ENCODE measurements around the gene FGR. TPM values are rescaled to one million over a fixed set of nuclear protein-coding genes. Genes with fewer than 3 reads are reported as not detected.
A peak's percentile ranks its signal among the peaks of the same experiment; 100 is the strongest.
"Not testable (repeated sequence)": the region's sequence is repeated elsewhere in the genome, so short reads cannot be mapped to it uniquely, and the experiment has no call there.

The FGR gene
- total and polyA plus RNA-seq, 2 experiments from 2014 or later, result 0.53 to 0.56 TPM

DNA sequence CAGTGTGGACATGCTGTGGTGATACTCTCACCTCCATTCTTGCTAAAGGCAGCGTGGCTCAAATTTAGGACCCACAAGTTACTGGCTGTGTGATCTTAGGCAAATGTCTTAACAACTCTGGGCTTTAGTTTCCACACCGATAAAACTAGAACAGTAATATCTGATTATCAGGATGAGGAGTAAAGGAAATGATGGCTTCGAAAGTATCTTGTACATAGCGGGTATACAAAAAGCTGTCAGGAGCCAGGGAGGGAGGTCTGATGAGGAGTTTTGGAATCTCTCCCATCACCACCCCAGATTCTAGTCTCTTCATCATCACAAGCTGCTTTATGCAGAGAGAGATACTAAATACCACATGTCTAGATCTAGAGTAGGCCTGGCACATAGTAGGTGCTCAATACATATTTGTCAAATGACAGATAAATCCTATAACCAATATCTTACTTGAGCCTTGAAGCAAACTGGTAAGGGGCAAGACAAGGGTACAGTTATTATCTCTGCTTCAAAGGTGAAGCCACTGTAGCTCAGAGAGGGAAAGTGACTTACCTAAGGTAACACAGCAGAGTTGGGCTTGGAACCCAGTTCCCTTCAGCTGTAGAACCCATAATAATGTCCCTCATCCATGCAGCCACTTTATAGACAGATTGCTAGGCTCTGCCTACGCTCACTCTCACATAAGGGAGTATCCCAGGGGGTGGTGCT is 9.5 kb upstream of the FGR start:
- H3K9me3 Mint-ChIP-seq, result no peaks in the 10 kb centered on the region; the same call in 2 of the 3 replicates
- DNase-seq (ENCODE audit: low spot score), result no peak
- H3K36me3 Mint-ChIP-seq (ENCODE audit: low read depth), result no peaks in the 10 kb centered on the region
- Histone ChIP-seq H3K4me2 (no peak overlapping the region), H4K20me1 (replicated peaks; ENCODE audit: insufficient read depth) (no peaks in the 10 kb centered on the region), H3K36me3 (ENCODE audit: insufficient read depth) (no peaks in the 10 kb centered on the region), H3K79me2 (replicated peaks; ENCODE audit: insufficient read depth) (no peaks in the 10 kb centered on the region), H3K4me3 (no peak overlapping the region), H3F3A (replicated peaks; ENCODE audit: low read depth) (peaks cover 3% of the 10 kb centered on the region; the same call in 1 of the 2 replicates), H3K4me1 (ENCODE audit: insufficient read depth) (peaks cover 9% of the 10 kb centered on the region; the same call in 1 of the 2 replicates), H3K27ac (ENCODE audit: low read depth) (no peak overlapping the region), H3K27me3 (ENCODE audit: insufficient read depth) (no peaks in the 10 kb centered on the region), H2AFZ (no peak overlapping the region), H3K9me2 (ENCODE audit: insufficient read depth) (no peaks in the 10 kb centered on the region)
- TF ChIP-seq JUNB (IDR thresholded peaks at IDR 0.05; ENCODE audit: unreplicated experiment) (no peak), EZH2 (IDR thresholded peaks at IDR 0.05; ENCODE audit: low read depth, unreplicated experiment) (no peak), POLR2AphosphoS5 (IDR thresholded peaks at IDR 0.05; ENCODE audit: low read depth) (no peak), NANOG (IDR thresholded peaks at IDR 0.05; ENCODE audit: borderline replicate concordance) (no peak), STAT1 (IDR thresholded peaks at IDR 0.05; ENCODE audit: unreplicated experiment) (no peak)
- TF ChIP-seq, protein P1, sequence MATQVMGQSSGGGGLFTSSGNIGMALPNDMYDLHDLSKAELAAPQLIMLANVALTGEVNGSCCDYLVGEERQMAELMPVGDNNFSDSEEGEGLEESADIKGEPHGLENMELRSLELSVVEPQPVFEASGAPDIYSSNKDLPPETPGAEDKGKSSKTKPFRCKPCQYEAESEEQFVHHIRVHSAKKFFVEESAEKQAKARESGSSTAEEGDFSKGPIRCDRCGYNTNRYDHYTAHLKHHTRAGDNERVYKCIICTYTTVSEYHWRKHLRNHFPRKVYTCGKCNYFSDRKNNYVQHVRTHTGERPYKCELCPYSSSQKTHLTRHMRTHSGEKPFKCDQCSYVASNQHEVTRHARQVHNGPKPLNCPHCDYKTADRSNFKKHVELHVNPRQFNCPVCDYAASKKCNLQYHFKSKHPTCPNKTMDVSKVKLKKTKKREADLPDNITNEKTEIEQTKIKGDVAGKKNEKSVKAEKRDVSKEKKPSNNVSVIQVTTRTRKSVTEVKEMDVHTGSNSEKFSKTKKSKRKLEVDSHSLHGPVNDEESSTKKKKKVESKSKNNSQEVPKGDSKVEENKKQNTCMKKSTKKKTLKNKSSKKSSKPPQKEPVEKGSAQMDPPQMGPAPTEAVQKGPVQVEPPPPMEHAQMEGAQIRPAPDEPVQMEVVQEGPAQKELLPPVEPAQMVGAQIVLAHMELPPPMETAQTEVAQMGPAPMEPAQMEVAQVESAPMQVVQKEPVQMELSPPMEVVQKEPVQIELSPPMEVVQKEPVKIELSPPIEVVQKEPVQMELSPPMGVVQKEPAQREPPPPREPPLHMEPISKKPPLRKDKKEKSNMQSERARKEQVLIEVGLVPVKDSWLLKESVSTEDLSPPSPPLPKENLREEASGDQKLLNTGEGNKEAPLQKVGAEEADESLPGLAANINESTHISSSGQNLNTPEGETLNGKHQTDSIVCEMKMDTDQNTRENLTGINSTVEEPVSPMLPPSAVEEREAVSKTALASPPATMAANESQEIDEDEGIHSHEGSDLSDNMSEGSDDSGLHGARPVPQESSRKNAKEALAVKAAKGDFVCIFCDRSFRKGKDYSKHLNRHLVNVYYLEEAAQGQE (IDR thresholded peaks at IDR 0.05; ENCODE audit: unreplicated experiment), result no peak
- TF ChIP-seq, protein P2, sequence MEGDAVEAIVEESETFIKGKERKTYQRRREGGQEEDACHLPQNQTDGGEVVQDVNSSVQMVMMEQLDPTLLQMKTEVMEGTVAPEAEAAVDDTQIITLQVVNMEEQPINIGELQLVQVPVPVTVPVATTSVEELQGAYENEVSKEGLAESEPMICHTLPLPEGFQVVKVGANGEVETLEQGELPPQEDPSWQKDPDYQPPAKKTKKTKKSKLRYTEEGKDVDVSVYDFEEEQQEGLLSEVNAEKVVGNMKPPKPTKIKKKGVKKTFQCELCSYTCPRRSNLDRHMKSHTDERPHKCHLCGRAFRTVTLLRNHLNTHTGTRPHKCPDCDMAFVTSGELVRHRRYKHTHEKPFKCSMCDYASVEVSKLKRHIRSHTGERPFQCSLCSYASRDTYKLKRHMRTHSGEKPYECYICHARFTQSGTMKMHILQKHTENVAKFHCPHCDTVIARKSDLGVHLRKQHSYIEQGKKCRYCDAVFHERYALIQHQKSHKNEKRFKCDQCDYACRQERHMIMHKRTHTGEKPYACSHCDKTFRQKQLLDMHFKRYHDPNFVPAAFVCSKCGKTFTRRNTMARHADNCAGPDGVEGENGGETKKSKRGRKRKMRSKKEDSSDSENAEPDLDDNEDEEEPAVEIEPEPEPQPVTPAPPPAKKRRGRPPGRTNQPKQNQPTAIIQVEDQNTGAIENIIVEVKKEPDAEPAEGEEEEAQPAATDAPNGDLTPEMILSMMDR (conservative IDR thresholded peaks at IDR 0.05; ENCODE audit: low read depth in 2 of 2), result no peak
- ATAC-seq, result no peak
- H3K4me1 Mint-ChIP-seq, result peaks cover 10% of the 10 kb centered on the region
- H3K4me3 Mint-ChIP-seq, result no peak overlapping the region
- peaks cover 8% of the 10 kb centered on the region for H3K27me3 Mint-ChIP-seq (ENCODE audit: insufficient read depth, low read depth, poor library complexity)
- no peak overlapping the region for H3K27ac Mint-ChIP-seq

DNA sequence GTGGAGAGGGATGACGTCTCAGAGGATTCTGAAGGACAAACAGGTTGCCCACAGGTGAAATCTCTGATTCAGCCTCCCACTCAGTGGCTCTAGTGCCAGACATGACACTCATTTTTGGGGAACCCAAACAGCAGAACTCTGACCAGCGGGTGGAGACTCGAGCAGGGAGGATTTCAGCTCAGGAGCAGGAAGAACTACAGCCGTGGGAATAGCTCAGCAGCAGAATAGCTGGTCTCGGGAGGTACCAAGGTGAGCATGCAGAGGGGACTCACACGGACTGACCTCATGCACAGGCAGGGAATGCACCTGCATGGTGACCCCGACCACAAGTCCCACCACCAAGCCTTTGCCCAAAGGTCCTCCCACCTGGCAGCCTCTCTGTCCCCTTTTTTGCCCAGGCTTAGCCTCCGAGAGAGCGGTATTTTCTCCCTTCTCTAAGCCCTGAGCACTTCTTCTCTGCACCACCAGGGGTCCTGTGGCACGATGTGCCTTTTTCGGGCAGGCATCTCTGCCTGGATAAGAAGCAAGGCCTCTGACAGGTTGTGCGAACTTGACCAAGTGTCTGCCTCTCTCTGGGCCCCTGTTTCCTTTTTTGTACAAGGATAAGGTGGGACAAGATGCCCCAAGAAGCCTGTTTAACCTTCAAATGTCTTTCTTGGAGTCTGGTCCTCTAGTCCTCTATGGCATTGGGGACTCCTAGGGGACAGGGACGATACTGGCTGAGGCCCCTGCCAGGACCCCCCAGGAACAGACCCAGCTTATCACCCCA is 8.8 kb upstream of the FGR start:
- Mint-ChIP-seq H3K27ac (no peak overlapping the region), H3K27me3 (ENCODE audit: insufficient read depth, low read depth, poor library complexity) (peaks cover 12% of the 10 kb centered on the region), H3K4me1 (peaks cover 10% of the 10 kb centered on the region), H3K9me3 (no peaks in the 10 kb centered on the region; the same call in 2 of the 3 replicates), H3K36me3 (ENCODE audit: low read depth) (no peaks in the 10 kb centered on the region), H3K4me3 (no peak overlapping the region)
- H3K4me3 ChIP-seq, result no peak overlapping the region
- H3F3A ChIP-seq (replicated peaks; ENCODE audit: low read depth), result no peaks in the 10 kb centered on the region; the same call in 1 of the 2 replicates
- DNase-seq (ENCODE audit: low spot score) (peak; percentile 92), ATAC-seq (peak; percentile 95)
- H3K4me1 ChIP-seq (ENCODE audit: insufficient read depth), result peaks cover 9% of the 10 kb centered on the region; the same call in 1 of the 2 replicates
- no peak overlapping the region; the same call in 1 of the 2 replicates for H3K27ac ChIP-seq (ENCODE audit: low read depth)
- H3K36me3 ChIP-seq (ENCODE audit: insufficient read depth), result no peaks in the 10 kb centered on the region
- TF ChIP-seq, protein P2 (conservative IDR thresholded peaks at IDR 0.05; ENCODE audit: low read depth in 2 of 2), result peak; percentile 79
- TF ChIP-seq, protein P3, sequence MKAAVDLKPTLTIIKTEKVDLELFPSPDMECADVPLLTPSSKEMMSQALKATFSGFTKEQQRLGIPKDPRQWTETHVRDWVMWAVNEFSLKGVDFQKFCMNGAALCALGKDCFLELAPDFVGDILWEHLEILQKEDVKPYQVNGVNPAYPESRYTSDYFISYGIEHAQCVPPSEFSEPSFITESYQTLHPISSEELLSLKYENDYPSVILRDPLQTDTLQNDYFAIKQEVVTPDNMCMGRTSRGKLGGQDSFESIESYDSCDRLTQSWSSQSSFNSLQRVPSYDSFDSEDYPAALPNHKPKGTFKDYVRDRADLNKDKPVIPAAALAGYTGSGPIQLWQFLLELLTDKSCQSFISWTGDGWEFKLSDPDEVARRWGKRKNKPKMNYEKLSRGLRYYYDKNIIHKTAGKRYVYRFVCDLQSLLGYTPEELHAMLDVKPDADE (IDR thresholded peaks at IDR 0.05), result no peak
- peak overlapping the region; percentile 28; the same call in 1 of the 2 replicates for H3K4me2 ChIP-seq
- no peaks in the 10 kb centered on the region for H3K79me2 ChIP-seq (replicated peaks; ENCODE audit: insufficient read depth)
- peak overlapping the region; percentile 56; the same call in 1 of the 2 replicates for H2AFZ ChIP-seq
- H3K9me2 ChIP-seq (ENCODE audit: insufficient read depth), result no peaks in the 10 kb centered on the region
- no peaks in the 10 kb centered on the region for H3K27me3 ChIP-seq (ENCODE audit: insufficient read depth)
- H4K20me1 ChIP-seq (replicated peaks; ENCODE audit: insufficient read depth), result no peaks in the 10 kb centered on the region

DNA sequence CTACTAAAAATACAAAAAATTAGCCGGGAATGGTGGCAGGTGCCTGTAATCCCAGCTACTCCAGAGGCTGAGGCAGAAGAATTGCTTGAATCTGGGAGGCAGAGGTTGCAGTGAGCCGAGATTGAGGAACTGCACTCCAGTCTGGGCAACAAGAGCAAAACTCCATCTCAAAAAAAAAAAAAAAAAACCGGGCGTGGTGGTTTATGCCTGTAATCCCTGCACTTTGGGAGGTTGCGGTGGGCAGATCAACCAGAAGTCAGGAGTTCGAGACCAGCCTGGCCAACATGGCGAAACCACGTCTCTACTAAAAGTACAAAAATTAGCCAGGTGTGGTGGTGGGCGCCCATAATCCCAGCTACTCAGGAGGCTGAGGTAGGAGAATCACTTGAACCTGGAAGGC is 5.5 kb upstream of the FGR start:
- H3K4me1 ChIP-seq (ENCODE audit: insufficient read depth); H3K4me1 Mint-ChIP-seq; H3K4me2 ChIP-seq; DNase-seq (ENCODE audit: low spot score); H3K27me3 ChIP-seq (ENCODE audit: insufficient read depth); H3K79me2 ChIP-seq (replicated peaks; ENCODE audit: insufficient read depth); H3K36me3 ChIP-seq (ENCODE audit: insufficient read depth); H4K20me1 ChIP-seq (replicated peaks; ENCODE audit: insufficient read depth); ATAC-seq; H3K36me3 Mint-ChIP-seq (ENCODE audit: low read depth); H3K27ac ChIP-seq (ENCODE audit: low read depth); H3K4me3 ChIP-seq; H3K4me3 Mint-ChIP-seq; H3K9me3 Mint-ChIP-seq; H3K27ac Mint-ChIP-seq; H3K9me2 ChIP-seq (ENCODE audit: insufficient read depth); H3F3A ChIP-seq (replicated peaks; ENCODE audit: low read depth): not testable (repeated sequence)
- H3K27me3 Mint-ChIP-seq (ENCODE audit: insufficient read depth, low read depth, poor library complexity), result peaks cover 17% of the 10 kb centered on the region
- H2AFZ ChIP-seq, result peak overlapping the region; percentile 14; the same call in 1 of the 2 replicates

Measured in GM23338 (cell line).